Anterior cingulate cortex (tissue), 58 donors: ENCODE data around the gene ZNRF3.
"Not testable (repeated sequence)": the region's sequence is repeated elsewhere in the genome, so short reads cannot be mapped to it uniquely, and the experiment has no call there.

Experiments
- DNase-seq, 58 donors: peaks; one replicate each; lab custom pipeline; 2025; lab: John Stamatoyannopoulos, UW

Gene ZNRF3

DNA sequence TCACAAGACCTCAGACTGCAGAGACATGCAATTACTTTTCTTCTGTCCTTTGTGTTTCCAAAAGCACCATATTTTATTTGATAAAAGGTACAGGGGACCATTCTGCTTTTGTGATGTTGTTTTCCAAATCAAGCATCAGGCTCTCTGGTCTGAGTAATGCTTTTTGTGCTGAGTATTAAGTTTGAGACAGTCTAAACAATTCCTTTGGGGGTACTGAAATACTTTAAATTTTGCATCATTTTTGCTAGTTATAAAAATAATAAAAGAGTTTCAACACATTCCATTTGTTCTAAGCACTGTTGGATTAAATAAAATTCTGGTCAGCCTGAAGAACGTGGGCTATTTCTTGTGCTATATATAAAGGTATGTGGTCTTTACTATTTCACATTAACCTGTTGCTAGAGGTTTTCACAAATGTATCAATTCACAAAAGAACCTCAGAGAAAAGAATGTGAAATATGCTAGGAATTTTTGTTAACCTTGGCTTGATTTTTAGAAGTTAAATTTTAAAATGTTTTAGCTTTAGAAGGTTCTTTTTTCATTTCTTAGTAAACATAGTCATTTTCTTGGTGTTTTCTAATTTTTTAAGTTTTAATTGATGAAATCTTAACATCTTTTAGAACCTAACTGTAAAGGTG, 116.7 kb downstream of the ZNRF3 start:
- no peak for DNase-seq

DNA sequence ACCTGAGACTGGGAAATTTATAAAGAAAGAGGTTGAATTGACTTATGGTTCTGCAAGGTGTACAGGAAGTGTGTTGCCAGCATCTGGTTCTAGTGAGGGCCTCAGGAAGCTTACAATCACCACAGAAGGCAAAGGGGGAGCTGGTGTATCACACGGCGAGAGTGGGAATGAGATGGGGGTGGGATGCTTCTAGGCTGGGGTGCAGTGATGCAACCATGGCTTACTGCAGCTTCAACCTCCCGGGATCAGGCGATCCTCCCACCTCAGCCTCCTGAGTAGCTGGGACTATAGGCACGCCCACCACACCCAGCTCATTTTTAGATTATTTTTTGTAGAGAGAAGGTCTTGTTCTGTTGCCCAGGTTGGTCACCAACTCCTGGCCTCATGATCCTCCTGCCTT, 117.3 kb downstream of the ZNRF3 start:
- DNase-seq, result no peak

DNA sequence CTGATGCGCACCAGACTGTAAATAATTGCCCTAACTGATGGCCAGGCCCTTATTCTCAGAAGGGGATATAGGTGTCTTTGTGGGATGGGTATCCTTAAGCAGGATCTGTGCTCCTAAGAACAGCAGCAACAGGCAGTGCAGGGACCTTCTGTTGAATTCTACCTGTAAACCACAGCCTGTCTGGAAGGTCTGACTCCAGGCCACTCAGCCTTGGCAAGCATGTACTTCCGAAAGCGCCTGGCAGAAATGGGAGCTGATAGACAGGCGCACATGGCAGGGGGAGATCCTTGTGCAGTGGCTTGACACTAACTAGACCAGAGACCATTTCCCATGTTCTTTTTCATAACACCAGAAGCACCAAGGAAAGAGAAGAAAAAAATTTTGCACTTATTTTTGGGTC, 119.2 kb downstream of the ZNRF3 start:
- no peak for DNase-seq

DNA sequence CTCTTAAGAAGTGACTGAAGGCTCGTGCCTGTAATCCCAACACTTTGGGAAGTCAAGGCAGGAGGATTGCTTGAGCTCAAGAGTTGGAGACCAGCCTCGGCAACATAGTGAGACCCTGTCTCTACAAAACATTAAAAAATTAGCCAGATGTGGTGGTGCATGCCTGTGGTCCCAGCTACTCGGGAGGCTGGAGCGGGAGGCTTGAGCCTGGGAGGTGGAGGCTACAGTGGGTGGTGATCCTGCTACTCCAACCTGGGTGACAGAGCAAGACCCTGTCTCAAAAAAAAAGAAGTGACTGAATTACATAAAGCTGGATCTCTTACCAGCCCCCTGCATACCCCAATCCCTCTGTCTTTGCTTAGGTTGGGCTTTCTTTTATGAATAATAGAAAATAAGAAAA, 120.2 kb downstream of the ZNRF3 start:
- DNase-seq, result no peak

DNA sequence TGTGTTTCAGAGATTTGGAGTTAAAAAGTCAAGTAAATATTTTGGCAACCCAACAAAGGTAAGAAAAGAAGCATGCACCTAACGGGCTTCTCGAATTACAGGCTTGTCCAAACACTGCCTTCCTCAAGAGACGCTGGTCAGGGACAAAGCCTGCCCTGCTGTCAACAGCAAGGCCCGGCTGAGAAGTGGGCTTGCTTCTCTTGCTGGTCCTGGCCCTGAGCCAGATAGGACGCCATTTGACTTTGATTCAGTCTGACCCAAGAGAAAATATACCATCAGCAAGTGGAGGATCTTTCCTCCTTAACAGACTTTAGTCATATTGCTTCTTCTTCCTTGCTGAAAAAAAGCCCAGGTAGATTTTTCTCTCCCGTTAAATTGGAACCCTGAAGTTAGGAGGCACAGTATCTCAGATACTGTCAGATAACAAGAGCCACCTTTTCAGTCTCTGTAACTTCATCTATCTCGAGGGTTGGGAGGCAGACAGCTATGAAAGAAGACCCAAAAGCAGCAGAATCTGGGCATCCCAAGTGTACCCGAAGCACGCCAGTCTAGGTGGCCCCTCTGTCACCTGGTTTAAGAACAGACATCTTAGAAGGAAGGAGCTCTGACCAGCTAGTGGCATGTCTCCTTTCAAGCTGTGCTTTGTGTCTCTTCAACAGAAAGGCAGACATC, 120.7 kb downstream of the ZNRF3 start:
- DNase-seq, result no peak

DNA sequence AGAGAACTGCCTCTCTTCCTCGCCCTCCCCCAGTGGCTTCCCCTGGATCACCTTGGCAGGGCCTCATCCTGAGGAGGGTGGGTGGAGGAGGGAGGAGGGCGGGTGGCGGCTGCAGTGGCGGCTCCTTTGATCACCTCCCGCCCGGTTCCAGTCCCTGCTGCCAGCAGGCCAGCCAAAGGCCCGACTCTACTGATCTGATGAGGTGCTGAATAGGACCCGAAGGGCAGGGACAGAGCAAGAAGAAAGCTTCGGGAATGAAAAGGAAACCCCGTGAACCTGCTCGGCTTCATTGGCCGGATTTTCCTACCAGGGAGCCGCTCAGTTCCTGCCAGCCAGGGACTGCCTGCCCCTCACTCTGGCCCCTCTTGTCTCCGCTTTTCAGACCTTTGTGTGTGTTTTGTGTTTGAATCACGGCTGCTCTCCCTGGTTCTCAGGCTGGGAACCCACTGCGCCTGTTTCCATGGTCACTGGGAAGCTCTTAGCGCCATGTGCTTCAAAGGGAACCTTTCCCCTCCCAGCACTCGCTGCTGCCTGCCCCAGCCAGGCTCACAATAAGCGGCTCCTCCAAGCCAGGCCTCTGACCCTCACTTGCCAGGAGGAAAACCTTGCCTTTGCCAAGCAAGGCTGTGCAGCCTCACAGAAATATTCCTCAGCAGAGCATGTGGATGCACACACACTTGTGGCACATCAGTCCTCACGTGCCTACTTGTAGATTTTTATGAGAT, 121.4 kb downstream of the ZNRF3 start:
- DNase-seq, result peak in 53 of 58 donors; percentile 18 to 93 (median 72)

DNA sequence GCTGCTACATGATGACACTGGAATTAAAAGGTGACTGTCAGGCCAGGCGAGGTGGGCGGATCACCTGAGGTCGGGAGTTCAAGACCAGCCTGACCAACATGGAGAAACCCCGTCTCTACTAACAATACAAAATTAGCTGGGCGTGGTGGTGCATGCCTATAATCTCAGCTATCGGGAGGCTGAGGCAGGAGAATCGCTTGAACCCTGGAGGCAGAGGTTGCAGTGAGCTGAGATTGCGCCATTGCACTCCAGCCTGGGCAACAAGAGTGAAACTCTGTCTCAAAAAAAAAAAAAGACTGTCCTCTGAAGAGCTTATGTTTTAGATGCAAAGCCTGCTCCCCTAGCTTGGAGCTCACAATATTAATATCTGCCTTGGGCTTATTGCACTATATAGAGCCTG, 122.4 kb downstream of the ZNRF3 start:
- not testable (repeated sequence) for DNase-seq

DNA sequence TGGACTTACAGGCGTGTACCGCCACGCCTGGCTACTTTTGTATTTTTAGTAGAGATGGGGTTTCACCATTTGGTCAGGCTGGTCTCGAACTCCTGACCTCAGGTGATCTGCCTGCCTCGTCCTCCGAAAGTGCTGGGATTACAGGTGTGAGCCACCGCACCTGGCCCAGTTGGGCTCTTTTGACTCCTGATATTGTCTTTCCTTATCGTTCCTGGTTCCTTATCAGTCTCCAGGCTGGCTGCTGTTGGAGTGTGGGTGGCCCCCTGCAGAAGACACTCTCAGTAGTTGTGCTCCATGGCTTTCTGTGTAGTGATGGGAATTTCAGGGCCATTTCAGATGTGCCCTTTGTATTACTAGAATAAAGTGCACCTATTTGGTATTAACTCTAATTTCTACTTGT, 123.0 kb downstream of the ZNRF3 start:
- no peak for DNase-seq

DNA sequence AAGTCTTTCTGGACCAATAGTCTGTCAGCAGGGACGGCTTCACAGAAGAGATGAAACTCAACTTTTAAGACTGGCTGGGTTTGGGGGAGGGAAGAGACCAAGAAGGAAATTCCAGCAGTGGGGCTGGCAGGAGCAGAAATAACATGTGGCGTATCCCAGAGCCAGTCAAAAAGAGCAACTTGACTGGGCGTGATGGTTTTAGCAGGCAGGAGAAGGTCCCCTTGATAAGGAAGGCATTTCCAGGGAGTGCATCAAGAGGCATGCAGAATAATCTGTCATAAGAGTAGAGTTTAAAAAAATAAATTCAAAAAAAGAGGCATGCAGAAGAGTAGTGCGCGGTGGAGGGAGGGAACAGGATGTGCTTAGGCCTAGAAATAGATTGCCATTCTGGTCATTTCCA, 125.8 kb downstream of the ZNRF3 start:
- no peak for DNase-seq

DNA sequence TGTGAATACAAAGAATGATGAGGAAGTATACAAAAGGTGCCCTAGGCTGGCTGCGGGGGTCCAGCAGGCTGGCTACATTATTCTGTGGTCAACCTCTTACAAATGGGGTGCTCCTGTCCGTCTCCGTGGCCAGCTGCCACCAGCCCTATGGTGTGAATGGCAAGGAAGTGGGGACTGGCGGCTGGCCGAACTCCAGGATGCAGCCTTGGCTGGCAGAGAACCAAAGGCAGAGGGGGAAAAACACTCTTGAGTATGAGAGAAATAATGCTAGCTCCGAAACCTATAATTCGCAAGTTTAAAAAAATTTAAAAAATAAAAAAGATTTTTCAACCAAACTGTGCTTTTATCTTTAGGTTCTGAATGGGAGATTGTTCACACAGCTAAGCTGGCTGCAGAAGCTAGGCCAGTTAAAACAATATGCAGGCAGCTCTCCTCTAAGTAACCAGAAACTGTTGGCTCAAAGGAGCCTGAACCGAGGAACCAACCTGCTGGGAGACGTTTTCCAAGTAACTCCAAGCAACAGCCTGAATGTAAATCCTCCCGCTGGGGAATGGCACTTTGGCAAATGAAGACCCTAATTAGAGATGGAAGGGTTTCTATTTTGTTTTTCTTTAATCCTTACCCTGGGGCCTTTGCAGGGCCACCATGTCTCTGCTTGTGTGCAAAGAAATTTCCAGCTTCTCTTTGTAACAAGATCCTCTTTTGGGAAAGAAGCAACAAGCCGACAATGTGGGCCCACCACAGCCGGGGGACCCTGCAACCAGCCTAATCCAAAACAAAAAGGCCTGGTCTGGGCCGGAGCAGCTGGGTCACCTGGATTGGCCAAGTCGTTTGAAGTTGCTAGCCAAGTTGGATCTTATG, 128.1 kb downstream of the ZNRF3 start:
- DNase-seq, result peak in 49 of 58 donors; percentile 11 to 97 (median 67)

DNA sequence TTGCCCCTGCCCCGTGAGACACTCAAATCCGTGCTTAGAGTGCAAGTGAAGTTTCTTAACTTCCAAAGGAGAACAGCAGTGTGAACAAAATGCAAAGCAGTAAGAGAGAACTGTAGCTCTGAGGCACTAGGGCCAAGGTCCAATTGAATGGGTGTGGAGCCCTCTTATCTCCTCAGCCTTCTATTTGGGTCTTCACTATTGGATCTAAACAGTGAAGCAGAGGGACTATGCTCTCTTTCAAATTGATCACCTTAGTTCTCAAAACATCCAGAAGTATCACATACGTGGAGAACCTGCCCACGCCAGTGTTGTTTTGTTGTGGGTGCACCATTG, 128.7 kb downstream of the ZNRF3 start:
- DNase-seq, result no peak

DNA sequence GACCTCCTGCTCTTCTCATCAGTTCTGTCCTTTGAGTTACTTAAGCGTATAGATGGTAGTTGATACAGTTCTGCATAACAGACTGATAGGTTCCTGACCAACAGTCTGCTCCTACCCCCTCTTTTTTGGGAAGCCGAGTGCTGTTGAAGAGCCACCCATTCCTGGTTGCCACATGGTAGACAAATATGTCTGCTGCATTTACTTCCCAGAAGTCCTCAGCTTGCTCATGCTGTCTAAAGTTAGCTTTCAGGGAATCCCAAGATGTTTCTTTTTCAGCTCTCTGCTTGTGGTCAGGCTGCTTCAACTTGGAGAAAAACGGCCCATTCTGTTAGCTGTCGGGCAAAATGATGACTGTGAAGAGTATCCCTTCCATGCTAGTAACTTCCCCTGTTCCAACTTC, 129.6 kb downstream of the ZNRF3 start:
- DNase-seq, result no peak

DNA sequence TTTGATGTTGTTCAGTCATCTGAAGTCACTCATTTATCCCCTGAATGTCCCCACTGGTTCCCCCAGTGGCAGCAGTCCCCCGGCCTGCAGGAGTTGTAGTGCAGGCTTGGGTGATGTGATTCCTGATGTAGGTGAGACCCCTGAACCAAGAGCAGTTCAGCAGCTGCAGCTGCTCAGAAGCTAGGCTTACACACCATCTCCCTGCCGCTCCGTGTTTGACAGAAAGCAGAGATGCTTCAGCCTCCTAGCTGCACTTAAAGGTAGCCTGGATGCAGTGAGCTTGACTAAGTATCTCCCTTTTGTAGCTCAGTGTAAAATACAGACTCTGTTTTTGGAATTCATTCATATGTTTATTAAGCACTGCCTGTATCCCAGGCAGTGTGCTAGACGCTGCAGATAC, 130.9 kb downstream of the ZNRF3 start:
- no peak for DNase-seq

DNA sequence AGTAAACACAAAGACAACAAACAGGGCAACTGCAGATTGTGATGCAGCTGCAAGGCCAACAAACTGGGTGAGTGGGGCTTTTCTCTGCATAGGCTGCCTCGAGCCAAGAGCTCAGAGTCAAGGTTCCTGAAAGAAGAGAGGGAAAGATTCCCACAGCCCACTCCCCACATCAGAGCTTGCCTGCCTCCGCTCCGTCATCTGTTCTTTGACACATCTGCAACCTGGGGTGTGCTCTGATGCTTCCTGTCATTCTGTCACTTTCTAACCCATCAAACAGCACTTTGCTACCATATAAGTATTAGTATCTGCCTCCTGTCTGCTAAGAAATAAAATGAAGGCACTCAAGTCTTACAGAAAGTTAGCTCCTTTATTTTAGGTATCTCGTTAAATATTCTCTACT, 131.4 kb downstream of the ZNRF3 start:
- peak in 1 of 58 donors; percentile 22 for DNase-seq

DNA sequence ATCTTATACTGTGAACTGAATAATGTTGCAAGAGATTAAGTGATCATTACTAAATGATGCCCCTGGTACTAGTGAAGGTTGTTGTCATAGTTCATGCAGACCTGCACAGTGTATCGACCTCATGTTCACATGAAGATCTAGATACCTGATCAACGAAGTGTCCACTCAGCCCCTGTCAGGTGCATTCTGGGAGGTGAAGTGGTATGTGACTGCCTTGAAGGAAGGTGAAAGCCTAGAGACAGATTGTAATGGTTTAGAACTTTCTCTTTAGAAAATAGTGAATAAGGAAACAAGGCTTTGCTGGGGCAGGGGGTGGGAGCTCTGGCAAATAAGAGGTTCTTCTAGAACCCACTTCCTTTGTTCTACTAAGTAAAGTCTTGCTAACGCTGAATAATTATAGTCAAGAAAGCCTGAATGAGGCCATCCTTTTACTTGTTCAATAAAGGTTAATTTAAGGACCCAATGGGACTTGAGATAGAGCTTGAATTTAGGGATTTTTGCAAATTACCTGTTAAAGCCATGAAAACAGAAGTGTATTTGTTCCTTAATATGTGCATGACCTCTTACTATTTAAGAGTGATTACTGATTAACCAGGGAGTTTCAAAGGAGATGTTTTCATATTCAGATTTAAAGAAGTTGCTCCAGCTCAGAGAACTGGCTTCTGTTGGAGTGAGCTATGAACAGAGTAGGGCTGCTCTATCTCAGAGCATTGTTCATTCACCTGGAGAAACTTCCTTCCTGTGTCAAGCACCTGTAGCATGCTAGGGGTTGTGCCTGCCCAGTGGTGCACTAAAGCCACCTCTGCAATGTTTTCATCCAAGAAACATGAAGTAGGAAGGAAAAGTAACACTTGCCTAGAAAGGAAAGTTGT, 132.9 kb downstream of the ZNRF3 start:
- DNase-seq, result no peak

DNA sequence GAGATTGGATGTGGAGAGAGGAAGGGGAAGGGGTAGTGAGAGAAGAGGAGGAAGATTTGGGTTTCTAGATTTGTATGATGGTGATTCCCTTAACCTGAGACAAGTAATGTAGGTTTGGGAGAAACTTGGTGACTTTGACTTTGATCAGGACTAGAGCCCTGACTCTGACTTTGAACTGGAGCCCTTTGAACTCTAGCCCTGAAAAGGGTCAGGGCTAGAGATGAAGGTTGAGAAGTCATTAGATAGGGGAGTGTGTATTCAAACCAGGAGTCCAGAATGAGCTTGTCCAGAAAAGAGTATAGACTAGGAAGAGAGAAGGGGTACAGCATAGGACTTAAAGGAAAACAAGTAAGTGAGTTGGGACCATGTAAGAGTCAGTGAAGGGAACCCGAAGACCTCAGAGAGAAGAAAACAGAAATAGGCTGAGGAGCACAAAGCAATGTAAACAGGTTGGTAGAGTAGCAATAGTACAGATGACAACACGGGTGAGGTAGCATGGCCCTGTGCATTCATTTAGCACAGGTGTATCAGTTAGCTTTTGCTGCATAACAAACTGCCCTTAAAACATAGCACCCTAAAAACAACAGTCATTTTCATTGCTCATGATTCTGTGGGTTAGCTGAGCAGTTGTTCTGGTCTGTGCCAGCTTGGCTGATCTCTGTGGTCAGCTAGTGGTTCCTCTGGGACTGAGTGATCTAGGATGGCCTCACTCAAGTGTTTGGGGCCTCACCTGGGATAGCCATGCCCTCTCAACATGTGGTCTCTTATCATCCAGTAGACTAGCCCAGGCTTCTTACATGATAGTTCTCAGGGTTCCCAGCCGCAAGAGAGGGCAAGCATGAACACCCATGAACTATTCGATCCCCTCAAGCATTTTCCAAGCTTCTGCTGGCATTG, 135.2 kb downstream of the ZNRF3 start:
- no peak for DNase-seq

DNA sequence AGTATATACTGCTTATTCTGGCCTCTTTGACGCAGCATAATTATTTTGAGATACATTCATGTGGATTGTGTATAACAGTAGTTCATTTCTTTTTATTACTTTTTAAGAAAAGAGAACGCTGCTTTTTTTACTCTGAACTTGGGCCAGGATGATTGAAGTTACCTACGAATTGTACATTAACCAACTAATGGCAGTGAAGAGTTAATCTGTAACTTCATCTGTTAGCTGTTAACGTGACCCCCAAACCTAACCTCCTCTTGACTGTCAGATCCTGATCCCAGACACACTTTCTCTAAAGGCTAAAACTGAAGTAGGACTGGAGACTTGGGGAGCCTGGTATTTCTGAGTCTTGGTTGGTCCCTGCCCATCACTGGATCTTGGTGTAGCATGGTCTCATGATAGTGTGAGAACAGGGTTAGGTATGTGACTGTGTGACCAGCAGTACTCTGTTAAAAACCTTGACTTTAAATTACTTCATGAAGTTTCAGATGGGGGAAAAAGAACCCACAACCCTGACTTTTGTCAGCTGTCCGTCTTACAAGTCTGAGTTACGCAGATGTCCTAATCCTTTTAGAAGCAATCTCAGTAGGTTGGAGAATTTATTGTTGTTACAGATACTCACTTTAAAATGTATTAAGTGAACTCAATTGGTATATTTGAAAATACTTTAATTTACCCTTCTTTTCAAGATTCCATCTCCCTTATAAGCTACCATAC, 138.9 kb downstream of the ZNRF3 start:
- no peak for DNase-seq

DNA sequence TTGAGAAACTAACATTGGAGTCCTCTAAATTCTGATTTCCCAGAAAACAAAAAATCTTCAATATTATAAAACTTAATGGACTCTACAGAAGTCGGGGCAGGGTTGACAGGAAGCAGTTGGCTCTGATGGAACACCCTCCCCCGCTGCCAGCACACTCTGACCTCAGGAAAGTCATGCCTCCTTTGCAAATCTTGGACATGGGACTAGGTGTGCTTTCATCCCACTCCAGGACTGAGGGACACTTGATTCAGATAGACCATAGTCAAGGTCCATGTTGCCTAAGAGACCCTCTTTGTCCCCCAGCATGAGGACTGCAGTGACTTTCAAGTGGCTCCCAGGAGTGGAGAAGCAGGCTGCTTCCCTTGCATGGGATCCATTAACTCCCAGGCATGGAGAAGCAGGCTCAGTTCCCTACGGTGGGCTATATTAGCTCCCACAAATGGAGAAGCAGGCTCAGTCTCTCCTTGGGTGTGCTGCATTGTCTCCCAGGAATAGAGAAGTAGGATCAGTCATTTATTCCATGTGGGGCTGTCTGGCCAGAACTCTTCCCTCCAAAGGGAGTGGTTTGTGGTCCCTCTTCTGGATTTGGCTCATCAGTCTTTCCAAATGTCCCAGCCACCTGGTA, 139.9 kb downstream of the ZNRF3 start:
- DNase-seq, result no peak
